GM12873 (cell line): Measurements from ENCODE around the gene CNGA2.
A peak's percentile ranks its signal among the peaks of the same experiment; 100 is the strongest.

Experiments
- CTCF ChIP-seq: IDR thresholded peaks from 2 replicates; pipeline ENCODE4 v1.5.1; 2012; ENCODE audit warnings: low read depth, mild to moderate bottlenecking, moderate library complexity, low read length, control low read depth; ENCODE audit not compliant: insufficient read depth; ENCODE audit errors: missing control alignments

The CNGA2 gene

DNA sequence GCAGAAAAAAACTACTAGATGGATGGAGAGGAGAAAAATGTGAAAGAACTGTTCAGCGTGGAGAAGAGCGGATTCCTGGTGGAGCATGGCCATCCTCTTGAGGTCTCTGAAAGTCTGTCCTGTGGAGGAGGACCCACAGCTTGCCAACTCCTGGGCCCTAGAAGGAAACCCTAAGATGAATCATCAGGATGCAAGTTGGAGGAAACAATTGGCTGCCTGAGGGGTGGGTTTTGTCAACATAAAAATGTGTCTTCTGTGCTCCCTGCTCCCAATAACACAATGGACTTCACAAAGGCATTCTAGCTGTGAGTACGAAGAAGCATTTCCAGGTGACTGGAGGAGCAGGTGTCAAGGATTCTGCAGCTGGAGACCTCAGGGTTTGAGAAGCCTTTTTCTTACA, 37.2 kb downstream of the CNGA2 start:
- no peak for TF ChIP-seq CTCF

- peak; percentile 9 for TF ChIP-seq CTCF
These were observed 38.9 kb downstream of the CNGA2 start for GRCh38 chrX:151773434-151773833.

GRCh38 chrX:151774421-151774820, 39.9 kb downstream of the CNGA2 start:
- TF ChIP-seq CTCF: no peak

- TF ChIP-seq CTCF: no peak
These were observed 41.7 kb downstream of the CNGA2 start for GRCh38 chrX:151776181-151776731.

GRCh38 chrX:151776936-151777335, 42.4 kb downstream of the CNGA2 start:
- no peak for TF ChIP-seq CTCF

DNA sequence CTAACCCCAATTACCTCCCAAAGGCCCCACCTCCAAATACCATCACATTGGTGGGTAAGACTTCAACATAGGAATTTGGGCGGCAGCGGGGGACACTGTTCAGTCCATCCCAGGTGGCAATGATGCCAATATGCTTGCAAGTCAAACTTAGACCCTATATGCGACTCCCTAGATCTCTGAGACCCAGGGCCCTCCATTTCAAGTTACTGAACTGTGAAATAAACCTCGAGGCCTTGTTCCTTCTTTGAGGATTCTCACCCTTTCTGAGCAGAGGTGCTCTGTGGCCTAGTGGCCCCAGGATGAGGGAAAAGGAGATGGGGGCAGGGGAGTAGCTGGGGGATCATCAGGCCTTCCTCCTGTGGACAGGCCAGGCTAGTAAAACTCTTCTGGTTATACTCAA, 44.7 kb downstream of the CNGA2 start:
- TF ChIP-seq CTCF: no peak

DNA sequence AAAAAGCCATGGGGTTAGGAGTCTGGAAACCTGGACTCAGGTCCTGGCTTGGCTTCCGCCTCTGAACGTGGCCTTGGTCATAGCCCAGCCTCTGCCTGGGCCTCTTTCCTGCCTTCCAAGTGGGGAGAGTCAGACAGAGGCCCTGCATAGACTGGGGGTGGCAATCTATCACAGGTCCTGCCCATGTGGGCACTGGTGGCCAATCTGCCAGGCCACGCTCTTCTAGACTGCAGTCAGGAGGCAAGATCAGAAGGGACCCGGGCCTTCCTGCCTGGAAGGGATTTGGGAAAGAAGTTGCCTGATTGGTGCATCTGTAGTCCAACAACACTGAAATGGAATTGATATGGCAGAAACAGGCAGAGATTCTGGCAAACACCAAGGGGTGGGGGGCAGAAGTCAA, 46.1 kb downstream of the CNGA2 start:
- TF ChIP-seq CTCF: no peak
